HG03060 (cell line): Measurements from ENCODE around the gene LPP.

ENCODE experiments used
- ATAC-seq: cut with Tn5 transposase; IDR thresholded peaks from one replicate; pipeline ENCODE4 v1.9.1; 2021; ENCODE audit warnings: low read depth, moderate number of reproducible peaks; ENCODE audit not compliant: unreplicated experiment

LPP gene

GRCh38 chr3:188671971-188672370, 518.0 kb downstream of the LPP start:
- ATAC-seq: no peak

GRCh38 chr3:188672840-188673239, 518.9 kb downstream of the LPP start:
- ATAC-seq: no peak

DNA sequence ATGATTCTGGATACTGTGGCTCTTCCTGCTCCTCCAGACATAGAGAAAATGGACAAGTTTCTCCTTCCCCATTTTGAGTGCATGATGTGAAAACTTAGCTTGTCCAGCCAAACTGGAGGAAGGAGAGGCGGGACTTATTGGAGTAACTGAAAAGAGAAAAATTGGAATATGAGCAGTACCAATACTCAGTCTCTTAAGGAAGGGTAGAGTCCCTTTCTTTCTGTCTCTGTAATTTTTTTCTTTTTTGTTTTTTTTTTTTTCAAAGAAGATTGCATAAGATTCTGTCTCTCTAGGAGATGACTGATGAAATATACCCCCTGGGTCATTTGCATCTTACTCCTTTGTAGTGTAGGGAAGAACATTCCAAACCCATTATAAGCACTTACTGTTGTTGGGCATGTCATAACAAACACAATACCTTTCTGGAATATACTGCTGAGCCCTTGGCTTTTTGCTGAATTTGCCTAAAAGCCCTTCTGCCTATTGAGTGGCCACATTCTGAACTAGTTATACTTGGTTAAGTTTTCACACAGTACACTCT, 519.8 kb downstream of the LPP start:
- no peak for ATAC-seq

GRCh38 chr3:188674595-188674994, 520.6 kb downstream of the LPP start:
- ATAC-seq: no peak

- no peak for ATAC-seq
These were observed 523.4 kb downstream of the LPP start for GRCh38 chr3:188677344-188677743.

DNA sequence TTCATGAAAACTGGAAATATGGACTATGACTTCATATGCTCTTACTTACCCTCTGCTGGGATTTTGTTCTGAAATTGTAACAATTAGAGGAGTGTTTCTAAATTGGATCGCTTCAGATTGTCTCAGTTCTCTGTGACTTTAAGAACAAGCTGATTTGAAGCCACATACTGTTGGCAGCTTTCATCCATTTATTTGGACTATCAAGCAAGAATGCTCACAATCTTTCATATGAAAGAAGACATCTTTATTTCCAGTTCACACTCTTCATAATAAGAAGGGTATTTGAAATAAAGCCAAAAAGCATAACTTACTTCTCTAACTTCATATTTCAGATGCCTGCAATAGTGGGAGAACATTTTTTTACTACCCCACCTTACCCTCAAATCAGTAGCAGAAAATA, 526.2 kb downstream of the LPP start:
- no peak for ATAC-seq

DNA sequence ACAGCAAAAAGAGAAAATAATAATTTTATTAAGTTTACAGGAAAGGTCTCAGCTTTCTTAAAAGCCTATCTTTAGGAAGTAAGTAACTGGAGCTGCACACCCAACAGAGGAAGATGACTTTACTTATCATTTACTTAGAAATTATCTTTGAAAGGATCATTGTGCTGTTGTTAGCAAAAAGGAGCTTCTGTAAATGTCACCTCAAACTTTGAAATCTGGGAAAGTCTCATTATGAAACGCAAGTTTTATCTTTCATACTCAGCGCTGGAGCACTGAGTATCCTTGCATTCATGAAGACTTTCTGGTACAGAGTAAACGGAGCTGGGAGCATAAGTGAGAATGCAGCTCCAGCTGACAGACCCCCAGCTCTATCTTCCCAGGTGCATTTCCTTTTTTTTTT, 526.6 kb downstream of the LPP start:
- no peak for ATAC-seq

DNA sequence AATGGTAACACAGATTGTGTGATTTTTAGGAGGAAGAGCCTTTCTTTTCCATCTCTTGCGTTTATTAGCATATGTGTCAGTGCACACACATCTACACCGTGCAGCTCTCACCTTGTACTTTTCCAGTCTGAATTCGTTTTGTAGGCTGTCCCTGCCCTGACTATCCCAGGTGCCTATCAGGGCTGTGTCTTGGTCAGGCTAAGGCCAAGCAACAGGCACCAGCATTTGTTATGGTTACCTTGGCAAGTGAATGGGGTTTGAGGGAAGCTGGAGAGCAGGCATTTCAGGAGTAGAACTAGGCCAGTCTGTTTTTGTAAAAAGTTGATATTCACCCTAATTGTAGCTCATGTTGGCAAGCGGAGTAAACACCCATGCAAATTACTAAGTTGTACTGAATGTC, 528.4 kb downstream of the LPP start:
- ATAC-seq: no peak

GRCh38 chr3:188683032-188683521, 529.1 kb downstream of the LPP start:
- ATAC-seq: no peak

GRCh38 chr3:188684276-188684675, 530.3 kb downstream of the LPP start:
- ATAC-seq: no peak

DNA sequence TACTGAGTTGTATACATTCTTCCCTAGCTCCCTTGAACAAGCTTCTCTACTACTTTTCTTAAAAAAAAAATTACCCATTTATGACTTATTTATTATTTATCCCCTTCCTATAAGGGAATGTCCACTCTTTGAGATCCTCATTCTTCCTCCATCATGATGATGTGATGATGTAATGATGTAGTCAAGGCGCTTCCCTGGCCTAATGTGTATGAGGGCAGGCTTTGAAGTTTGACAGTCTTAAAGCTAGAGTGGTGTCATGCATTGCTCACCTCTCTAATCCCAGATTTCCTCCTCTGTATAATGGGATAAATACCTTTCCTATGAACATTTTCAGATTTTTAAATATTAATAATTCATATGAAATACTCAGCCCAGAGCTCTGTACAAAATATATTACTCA, 531.8 kb downstream of the LPP start:
- no peak for ATAC-seq

GRCh38 chr3:188686324-188686723, 532.4 kb downstream of the LPP start:
- no peak for ATAC-seq

DNA sequence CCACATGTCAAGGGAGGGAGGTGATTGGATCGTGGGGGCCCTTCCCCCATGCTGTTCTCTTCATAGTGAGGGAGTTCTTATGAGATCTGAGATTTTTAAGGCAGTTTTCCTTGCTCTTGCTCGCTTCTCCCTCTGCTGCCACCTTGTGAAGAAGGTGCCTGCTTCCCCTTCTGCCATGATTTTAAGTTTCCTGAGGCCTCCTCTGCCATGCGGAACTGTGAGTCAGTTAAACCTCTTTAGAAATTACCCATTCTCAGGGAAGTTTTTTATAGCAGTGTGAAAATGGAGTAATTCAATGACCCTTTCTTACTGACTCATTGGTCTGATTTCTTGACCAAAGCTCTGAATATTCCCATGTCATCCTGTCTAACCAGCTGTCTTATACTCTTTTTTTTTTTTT, 533.4 kb downstream of the LPP start:
- no peak for ATAC-seq

DNA sequence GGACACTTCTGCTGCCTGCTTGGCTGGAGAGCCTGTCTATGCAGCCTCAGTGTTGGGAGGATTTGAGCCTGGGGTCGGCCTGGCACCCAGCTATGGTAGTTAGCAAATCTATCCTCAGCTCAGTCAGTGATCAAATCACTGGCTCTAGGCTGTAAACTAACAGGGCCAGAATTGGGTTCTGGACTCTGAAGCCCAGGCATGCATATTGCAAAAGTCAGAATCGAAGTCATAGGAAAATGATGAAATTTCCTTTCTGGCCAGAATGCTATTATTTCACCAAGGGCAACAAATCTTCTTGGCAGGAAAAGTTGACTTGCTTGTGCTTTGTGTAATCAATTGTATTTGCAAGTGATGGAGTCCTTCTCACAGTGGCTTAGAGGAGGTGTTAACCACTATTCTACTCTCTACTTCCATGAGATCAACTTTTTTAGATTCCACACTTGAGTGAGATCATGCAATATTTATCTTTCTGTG, 535.2 kb downstream of the LPP start:
- ATAC-seq: no peak

GRCh38 chr3:188690064-188690463, 536.1 kb downstream of the LPP start:
- no peak for ATAC-seq

- ATAC-seq: no peak
These were observed 537.0 kb downstream of the LPP start for GRCh38 chr3:188691004-188691403.

- ATAC-seq: no peak
These were observed 537.7 kb downstream of the LPP start for GRCh38 chr3:188691665-188692064.

DNA sequence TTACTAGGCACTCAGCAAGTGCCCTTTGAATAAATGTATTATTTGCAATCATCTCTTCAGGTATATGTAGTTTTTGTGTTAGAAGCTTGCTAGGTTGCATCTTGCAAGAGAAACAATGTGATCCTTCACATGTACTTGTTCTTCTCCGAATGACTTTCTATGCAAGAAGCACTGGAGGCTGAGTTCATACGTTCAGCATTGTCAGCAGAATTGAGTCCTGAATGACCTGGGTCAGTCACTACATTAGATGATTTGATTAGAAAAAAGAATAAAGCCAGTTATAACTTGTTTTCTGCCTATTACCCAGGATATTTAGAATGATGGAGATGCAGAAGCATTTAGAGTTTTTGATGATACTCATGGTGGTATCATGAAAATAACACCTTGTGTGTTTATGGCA, 538.7 kb downstream of the LPP start:
- ATAC-seq: no peak

- ATAC-seq: no peak
These were observed 539.5 kb downstream of the LPP start for GRCh38 chr3:188693435-188693834.

- no peak for ATAC-seq
These were observed 541.3 kb downstream of the LPP start for GRCh38 chr3:188695241-188695640.

DNA sequence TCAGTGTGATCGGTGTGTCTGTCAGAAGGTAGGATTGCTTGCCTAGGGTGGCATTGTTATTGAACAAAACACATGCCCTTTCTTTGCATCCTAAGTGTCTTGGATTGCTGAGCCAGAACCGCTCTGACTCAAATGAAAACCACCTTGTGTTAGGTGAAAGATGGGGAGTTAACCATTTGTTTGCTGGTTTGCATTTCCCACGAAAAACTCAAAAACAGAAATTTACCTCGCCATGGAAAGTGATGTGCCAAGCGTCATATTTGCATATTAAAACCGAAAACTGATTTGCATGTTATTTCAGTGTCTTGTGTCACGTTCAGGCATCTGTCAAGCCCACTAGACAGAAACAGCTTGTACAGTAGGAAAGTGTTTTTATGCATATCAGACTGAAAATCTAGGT, 543.2 kb downstream of the LPP start:
- ATAC-seq: peak; percentile 69

GRCh38 chr3:188698436-188698835, 544.5 kb downstream of the LPP start:
- no peak for ATAC-seq

GRCh38 chr3:188700501-188700900, 546.5 kb downstream of the LPP start:
- ATAC-seq: no peak
